Fibroblast of lung (primary cell): ENCODE data around the gene CATSPERE. TPM values are rescaled to one million over a fixed set of nuclear protein-coding genes. Genes with fewer than 3 reads are reported as not detected.
"Not testable (repeated sequence)": the region's sequence is repeated elsewhere in the genome, so short reads cannot be mapped to it uniquely, and the experiment has no call there.

ENCODE experiments used
- DNase-seq, 2 donors: peaks; one replicate each; pipeline versions ENCODE4 v3.0.0 to v3.0.0-alpha.2; 2010; ENCODE audit warnings: low read depth in 2 of 2
- H2AFZ ChIP-seq: 2 replicates; pipeline ENCODE4 v1.5.1; 2012; ENCODE audit warnings: low read length, control low read depth, inconsistent platforms
- H3K27ac ChIP-seq: 2 replicates; pipeline ENCODE4 v1.5.1; 2011; ENCODE audit warnings: low read length, control low read depth; ENCODE audit not compliant: insufficient read depth
- H3K27me3 ChIP-seq: 2 replicates; pipeline ENCODE4 v1.5.1; 2011; ENCODE audit warnings: mild to moderate bottlenecking, low read length; ENCODE audit not compliant: control insufficient read depth, insufficient read depth
- H3K36me3 ChIP-seq: 2 replicates; pipeline ENCODE4 v1.5.1; 2011; ENCODE audit warnings: low read length; ENCODE audit not compliant: control insufficient read depth, insufficient read depth
- H3K4me1 ChIP-seq: 2 replicates; pipeline ENCODE4 v1.5.1; 2011; ENCODE audit warnings: low read length; ENCODE audit not compliant: control insufficient read depth, insufficient read depth; ENCODE audit errors: extremely low read depth
- H3K4me2 ChIP-seq: 2 replicates; pipeline ENCODE4 v1.5.1; 2011; ENCODE audit warnings: low read length, control low read depth; ENCODE audit not compliant: insufficient read depth; ENCODE audit errors: extremely low read depth
- H3K4me3 ChIP-seq, 4 experiments: fragments of 200-600 bp in 1 of 4; sonication (generic) in 1 of 4; replicated peaks in 1 of 4; 2 replicates each; pipeline ENCODE4 v1.5.1; 2011 to 2016; ENCODE audit warnings: low read length in 4 of 4, low read depth in 3 of 4, mild to moderate bottlenecking in 3 of 4, control low read depth in 2 of 4, inconsistent platforms in 1 of 4, mixed read lengths in 1 of 4; ENCODE audit not compliant: insufficient read depth in 1 of 4; ENCODE audit errors: control extremely low read depth in 1 of 4
- H3K79me2 ChIP-seq: 2 replicates; pipeline ENCODE4 v1.5.1; 2012; ENCODE audit warnings: mild to moderate bottlenecking, low read length, inconsistent platforms; ENCODE audit not compliant: control insufficient read depth, insufficient read depth
- H3K9ac ChIP-seq: 2 replicates; pipeline ENCODE4 v1.5.1; 2011; ENCODE audit warnings: mild to moderate bottlenecking, low read length, control low read depth; ENCODE audit not compliant: insufficient read depth
- H3K9me3 ChIP-seq: 2 replicates; pipeline ENCODE4 v1.5.1; 2012; ENCODE audit warnings: low read depth, low read length; ENCODE audit not compliant: control insufficient read depth, insufficient read depth
- H4K20me1 ChIP-seq: 2 replicates; pipeline ENCODE4 v1.5.1; 2011; ENCODE audit warnings: low read length; ENCODE audit not compliant: control insufficient read depth, insufficient read depth; ENCODE audit errors: extremely low read depth
- EZH2 ChIP-seq: IDR thresholded peaks from 2 replicates; pipeline ENCODE4 v1.5.1; 2012; ENCODE audit warnings: low read length, control low read depth, mild to moderate bottlenecking; ENCODE audit errors: missing control alignments
- polyA plus RNA-seq, 2 donors: library from polyadenylated mRNA; depleted of rRNA in 1 of 2; stranded (reverse) in 1 of 2; unstranded in 1 of 2; fragments of >200 nt; gene quantifications; 2 replicates each; pipeline ENCODE4 v1.2.1, GENCODE V29; 2011 to 2012; ENCODE audit warnings: missing spikeins in 1 of 2
- total RNA-seq: library from RNA; depleted of rRNA; stranded (reverse); fragments of >200 nt; gene quantifications from 2 replicates; pipeline ENCODE4 v1.2.1, GENCODE V29; 2014
- TF ChIP-seq, protein P1 (sequence below), 2 donors: IDR thresholded peaks in 1 of 2; conservative IDR thresholded peaks in 1 of 2; 1 replicate in 1 of 2; 2 replicates in 1 of 2; pipeline ENCODE4 v1.5.1; 2011 to 2012; ENCODE audit warnings: low read length in 2 of 2, control low read depth in 1 of 2, inconsistent platforms in 1 of 2, low read depth in 1 of 2, mild to moderate bottlenecking in 1 of 2

CATSPERE gene
- total and polyA plus RNA-seq, 2 donors (not counting 1 experiment from before 2014, with no cell fraction given): 0.59 to 0.99 TPM

GRCh38 chr1:244576259-244576892 lies 115.3 kb downstream of the CATSPERE start:
- Histone ChIP-seq H3K4me1 (no peaks in the 10 kb centered on the region), H3K9ac (no peak overlapping the region), H3K36me3 (no peaks in the 10 kb centered on the region), H2AFZ (no peak overlapping the region), H3K4me3 (no peak overlapping the region), H3K27me3 (no peaks in the 10 kb centered on the region), H3K27ac (no peak overlapping the region), H3K9me3 (no peaks in the 10 kb centered on the region), H3K79me2 (no peaks in the 10 kb centered on the region), H3K4me2 (no peak overlapping the region), H4K20me1 (no peaks in the 10 kb centered on the region)
- no peak for TF ChIP-seq EZH2
- TF ChIP-seq, protein P1, sequence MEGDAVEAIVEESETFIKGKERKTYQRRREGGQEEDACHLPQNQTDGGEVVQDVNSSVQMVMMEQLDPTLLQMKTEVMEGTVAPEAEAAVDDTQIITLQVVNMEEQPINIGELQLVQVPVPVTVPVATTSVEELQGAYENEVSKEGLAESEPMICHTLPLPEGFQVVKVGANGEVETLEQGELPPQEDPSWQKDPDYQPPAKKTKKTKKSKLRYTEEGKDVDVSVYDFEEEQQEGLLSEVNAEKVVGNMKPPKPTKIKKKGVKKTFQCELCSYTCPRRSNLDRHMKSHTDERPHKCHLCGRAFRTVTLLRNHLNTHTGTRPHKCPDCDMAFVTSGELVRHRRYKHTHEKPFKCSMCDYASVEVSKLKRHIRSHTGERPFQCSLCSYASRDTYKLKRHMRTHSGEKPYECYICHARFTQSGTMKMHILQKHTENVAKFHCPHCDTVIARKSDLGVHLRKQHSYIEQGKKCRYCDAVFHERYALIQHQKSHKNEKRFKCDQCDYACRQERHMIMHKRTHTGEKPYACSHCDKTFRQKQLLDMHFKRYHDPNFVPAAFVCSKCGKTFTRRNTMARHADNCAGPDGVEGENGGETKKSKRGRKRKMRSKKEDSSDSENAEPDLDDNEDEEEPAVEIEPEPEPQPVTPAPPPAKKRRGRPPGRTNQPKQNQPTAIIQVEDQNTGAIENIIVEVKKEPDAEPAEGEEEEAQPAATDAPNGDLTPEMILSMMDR (conservative IDR thresholded peaks at IDR 0.05 in 1 of 2, IDR thresholded peaks at IDR 0.05 in 1 of 2; ENCODE audit: low read depth in 1 of 2, low read length in 2 of 2): no peak
- no peak for DNase-seq

DNA sequence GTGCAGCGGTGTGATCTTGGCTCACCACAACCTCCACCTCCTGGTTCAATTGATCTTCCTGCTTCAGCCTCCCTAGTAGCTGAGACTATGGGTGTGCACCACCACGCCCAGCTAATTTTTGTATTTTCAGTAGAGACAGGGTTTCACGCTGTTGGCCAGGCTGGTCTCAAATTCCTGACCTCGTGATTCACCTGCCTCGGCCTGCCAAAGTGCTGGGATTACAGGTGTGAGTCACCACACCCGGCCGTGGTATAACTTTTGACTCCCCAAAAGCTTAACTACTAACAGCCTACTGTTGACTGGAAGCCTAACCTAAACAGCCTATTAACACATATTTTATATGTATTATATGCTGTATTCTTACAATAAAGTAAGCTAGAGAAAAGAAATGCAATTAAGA lies 117.1 kb downstream of the CATSPERE start:
- H3K9me3 ChIP-seq, H3K27ac ChIP-seq: not testable (repeated sequence)

DNA sequence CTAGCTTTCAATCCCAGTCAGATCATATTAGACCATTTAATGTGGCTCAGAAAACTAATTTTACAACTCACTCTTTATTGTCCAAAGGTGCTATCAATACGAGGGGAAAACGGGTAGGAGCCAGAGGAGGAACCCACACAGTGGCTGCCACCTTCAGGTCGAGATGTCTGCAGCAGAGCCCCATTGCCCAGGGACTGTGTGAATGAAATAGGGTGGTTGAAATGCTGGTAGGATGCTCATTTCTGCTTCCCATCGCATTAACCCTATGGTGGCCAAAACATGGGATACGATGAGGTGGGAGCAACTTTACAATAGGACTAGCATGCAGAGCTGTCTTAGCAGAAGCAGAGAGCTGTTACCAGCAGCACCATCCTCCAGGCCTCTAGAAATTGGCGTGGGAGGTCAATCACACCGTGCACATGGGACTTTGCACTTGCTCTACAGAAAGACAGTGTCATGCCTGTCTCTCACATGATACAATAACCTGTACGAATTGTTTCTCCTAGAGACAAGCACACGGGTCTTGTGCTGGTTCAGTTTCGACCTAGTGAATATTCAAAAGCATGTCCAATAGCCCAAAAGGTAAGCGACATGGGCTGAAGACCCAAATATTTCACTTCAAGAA lies 122.4 kb downstream of the CATSPERE start:
- no peak for DNase-seq
- H3K4me1 ChIP-seq: no peaks in the 10 kb centered on the region
- H3K27ac ChIP-seq: no peak overlapping the region
- H2AFZ ChIP-seq: no peak overlapping the region
- no peak overlapping the region for H3K4me2 ChIP-seq
- no peaks in the 10 kb centered on the region for H3K9me3 ChIP-seq
- H3K79me2 ChIP-seq: no peaks in the 10 kb centered on the region
- H3K9ac ChIP-seq: no peak overlapping the region
- H3K27me3 ChIP-seq: no peaks in the 10 kb centered on the region
- H3K36me3 ChIP-seq: no peaks in the 10 kb centered on the region
- H4K20me1 ChIP-seq: no peaks in the 10 kb centered on the region
- no peak for TF ChIP-seq EZH2
- TF ChIP-seq, protein P1 (conservative IDR thresholded peaks at IDR 0.05 in 1 of 2, IDR thresholded peaks at IDR 0.05 in 1 of 2; ENCODE audit: low read depth in 1 of 2, low read length in 2 of 2): no peak
- H3K4me3 ChIP-seq: no peak overlapping the region

More for the DNA sequence above, 117.1 kb downstream of the CATSPERE start:
- H3K4me3 ChIP-seq, H3K4me2 ChIP-seq, H3K27me3 ChIP-seq, H3K79me2 ChIP-seq, H3K9ac ChIP-seq, H2AFZ ChIP-seq, H3K4me1 ChIP-seq, H3K36me3 ChIP-seq, DNase-seq, H4K20me1 ChIP-seq: not testable (repeated sequence)
